Activated CD8-positive, alpha-beta memory T cell treated with anti-CD3 and anti-CD28 coated beads for 48 hours (primary cell): ENCODE data around the gene CLDN20.
"Not testable (repeated sequence)": the region's sequence is repeated elsewhere in the genome, so short reads cannot be mapped to it uniquely, and the experiment has no call there.

Source experiments
- DNase-seq, 3 experiments: peaks; one replicate each; pipeline ENCODE4 v3.0.0-alpha.2; 2020; ENCODE audit warnings: low read depth in 2 of 3, low spot score in 2 of 3

The CLDN20 gene

DNA sequence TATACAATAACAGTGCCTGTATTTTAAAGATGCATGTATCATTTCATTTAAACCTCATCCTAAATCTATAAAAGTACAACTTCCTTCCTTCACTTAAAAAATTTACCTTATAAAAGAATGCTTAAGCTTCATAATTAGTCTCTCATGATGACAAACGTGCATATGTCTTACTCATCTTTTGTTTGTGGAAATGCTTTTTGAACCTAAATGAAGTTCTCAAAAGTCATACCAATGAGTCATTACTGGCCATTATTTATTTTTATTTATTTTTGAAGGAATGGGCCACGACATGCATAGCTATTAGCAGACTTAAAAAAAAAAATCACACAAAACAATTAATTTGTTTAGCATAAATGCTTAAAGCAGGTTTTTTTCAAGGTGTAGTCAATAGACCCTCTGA lies 46.8 kb downstream of the CLDN20 start:
- no peak for DNase-seq

DNA sequence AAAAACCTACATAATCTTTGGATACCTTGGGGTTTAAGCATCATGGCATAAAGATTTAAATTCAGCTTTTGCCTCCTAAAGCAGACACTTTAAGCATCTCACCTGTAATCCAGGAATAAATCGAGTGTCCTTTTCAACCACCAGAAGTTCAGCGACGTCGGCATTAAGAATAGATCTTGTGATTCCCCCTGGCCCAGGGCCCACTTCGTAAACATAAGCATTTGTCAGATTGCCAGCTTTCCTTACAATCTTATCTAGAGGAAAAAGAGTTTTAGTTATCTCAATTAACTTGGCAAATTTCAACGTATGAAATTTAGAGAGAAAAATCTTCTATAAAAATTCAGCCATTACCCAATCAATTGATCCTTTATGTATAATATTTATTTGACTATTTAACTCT lies 47.3 kb downstream of the CLDN20 start:
- no peak for DNase-seq

DNA sequence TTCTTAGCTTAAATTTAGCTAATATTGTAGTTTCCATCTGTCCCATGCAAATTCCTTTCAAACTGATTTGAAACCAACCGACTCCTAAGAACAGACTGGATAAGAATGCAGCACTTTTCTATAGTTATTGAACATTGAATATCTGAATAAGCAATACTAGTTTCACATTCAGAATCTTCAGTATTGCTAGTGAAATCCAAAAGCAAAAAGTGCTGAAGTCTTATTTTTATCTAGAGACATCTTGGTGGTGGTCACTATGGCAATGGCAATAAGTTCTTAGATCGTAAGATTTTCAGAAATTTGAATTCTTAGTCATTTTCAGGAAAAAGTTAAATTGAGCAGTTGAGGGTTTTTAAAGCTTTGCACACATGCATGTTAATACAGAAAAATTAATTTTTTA lies 47.8 kb downstream of the CLDN20 start:
- DNase-seq: no peak

DNA sequence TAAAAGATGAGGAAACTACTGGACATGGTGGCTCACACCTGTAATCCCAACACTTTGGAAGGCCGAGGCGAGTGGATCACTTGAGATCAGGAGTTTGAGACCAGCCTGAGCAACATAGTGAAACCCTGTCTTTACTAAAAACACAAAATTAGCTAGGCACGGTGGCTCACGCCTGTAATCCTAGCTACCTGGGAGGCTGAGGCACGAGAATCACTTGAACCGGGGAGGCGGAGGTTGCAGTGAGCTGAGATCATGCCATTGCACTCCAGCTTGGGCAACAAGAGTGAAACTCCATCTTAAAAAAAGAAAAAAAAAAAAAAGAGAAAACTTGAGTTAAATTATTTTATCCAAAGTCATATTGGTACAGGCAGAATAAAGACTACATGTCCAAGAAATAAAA lies 49.1 kb downstream of the CLDN20 start:
- DNase-seq: not testable (repeated sequence)

DNA sequence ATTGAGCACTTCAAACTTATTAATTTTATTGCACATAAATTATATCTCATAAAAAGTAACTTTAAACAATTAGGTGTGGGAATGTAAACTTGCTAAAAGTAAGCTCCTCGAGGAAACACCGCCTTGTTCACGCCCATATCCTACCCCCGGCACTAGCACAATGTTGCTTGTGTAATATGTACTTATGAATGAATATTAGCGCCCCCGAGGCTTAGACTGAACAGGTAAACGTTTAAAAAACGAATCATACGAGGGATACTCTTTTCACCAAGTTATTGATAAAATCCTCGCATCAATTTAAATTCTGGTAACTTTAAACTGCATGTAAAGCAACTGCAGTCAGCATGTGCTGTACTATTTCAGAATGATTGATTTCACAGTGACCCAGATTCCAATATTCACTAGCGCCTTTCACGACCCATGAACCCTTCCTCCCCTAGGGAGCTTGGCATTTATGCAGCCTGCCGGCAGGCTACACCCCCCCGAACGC lies 49.8 kb downstream of the CLDN20 start:
- peak in 1 of 3 experiments; percentile 10 for DNase-seq

DNA sequence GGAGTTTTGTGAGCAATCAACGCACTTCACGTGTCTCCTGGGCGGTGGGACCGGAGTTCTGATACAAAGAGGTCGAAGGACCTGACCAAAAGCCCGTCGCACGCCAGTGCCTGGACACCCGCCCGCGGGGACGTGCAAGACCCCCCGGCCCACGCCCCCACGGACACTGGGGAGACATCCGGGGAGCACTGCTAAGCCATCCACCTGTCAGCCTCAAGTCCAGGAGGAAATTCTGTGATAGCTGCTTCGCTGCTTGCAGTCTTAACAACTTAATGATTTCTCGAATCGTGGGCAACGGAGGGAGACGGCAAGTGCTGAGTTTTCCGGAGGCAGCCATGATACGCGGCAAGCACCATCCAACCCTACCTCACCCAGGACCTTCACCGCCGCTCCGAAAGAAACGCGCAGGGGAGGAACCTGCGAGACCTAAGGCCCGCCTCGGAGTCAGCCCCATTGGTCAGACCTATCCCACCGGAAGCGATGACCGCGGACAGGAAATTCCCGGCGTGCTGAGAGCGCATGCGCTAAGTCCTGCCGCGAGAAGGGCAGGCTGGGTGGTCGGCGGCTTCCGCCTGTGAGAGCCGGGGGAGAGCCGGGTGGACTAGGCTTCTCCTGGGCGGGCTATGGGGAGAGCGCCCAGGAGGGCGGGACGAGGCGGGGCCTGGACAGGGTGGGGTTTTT lies 50.4 kb downstream of the CLDN20 start, which contains the start of gene TFB1M:
Gene TFB1M (minus strand): TSS at position 393 of the 681 bp plus-strand sequence. CDS start 56 bp downstream, at position 337.
- peak; percentile 84 to 99 (median 97) for DNase-seq

DNA sequence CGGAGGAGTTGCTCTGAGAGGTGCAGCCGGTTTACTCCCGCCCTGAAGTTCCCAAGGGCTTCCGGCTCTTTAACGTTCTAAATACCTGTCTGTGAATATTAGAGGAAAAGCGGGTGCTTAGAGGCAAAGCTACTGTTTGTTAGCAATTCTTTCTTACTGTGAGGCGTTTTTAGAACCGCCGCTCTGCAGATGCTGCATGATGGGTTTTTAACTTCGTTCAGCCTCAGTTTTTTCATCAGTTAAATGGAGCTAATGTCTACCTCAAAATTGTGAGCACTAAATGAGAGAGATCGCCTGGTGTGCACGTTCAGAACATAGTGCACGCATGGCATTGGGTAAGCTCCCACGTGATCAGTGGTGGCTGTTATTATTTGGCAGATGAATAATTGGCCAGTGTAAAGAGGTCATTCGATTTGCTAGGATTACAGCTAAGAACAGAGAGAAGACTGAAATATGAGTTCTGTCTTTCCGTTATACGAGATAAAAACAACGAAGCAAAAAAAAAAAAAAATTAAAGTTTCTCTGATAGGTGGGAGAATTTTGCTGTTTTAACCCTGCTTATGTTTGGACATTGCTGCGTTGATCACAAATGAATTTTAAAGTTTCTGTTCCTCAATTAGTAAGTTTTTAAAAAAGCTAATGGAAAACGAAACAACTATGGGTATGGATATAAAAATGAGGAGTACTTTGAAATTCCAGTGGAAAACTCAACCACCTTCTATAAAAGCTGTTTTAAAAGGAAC lies 51.1 kb downstream of the CLDN20 start:
- DNase-seq: peak in 1 of 3 experiments; percentile 32

DNA sequence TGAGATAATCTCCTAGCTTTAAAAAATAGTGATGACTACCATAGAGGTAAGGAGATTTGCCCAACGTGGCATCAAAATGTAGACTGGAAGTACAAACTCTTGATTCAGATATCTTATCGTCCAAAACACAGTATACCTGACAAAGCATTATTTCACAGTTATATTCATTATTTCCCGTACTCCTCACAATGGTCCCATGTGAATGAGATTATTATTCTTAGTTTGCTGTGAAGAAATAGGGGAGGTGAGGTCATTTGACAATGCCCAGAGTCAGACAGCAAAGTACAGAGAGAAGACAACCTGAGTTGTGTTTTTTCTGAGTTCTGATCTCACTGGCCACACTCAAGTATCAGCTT lies 51.7 kb downstream of the CLDN20 start:
- DNase-seq: no peak

DNA sequence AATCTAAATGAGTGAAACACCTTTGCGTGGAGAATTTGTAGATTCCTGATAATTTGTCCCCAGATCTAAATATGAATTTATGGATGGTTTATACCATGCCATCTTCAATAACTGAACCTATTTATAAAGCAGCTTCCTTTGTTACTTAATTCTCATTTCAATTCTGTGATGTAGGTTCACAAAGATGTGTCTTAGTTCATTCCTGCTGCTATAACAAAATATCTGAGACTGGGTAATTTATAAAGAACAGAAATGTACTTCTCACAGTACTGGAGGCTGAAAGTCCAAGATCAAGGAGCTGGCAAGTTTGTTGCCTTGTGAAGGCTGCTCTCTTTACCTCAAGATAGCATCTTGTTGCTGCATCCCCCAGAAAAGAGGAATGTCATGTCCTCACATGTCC lies 52.6 kb downstream of the CLDN20 start:
- DNase-seq: no peak

DNA sequence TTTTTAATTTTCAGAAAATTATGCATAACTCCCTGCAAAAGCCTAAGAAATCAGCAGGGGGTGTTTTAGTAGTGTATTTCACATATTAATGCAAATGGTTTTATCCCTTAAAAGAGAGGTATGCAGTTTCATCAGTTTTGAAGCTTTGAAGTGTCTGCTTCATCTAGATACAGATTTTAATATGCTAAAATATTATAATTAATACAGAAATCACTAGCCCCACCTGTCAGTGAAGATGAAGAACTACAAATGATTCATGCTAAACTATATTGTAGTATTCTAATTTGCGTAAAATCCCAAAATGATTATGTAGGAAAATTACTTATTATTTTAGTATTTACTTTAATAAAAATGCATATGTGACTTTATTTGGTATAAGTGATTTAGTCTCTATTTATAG lies 53.4 kb downstream of the CLDN20 start:
- DNase-seq: no peak

DNA sequence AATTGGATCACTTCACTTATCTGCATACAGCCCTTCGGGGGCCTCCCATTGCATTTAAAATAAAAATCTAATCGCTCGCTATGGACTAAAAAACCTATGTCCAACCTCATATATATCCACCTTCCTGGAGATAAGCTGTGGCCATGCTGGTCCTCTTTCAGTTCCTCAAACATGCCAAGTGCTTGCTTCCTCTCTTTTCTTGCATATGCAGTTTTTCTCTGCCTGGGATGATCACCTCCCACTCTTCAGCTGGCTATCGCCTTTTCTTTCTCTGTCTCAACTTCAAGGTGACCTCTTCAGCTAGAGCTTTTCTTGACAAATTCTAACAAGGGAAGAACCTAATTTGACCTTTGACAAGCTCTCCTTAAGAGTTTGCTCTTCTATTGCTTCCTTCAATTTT lies 56.1 kb downstream of the CLDN20 start:
- DNase-seq: no peak

DNA sequence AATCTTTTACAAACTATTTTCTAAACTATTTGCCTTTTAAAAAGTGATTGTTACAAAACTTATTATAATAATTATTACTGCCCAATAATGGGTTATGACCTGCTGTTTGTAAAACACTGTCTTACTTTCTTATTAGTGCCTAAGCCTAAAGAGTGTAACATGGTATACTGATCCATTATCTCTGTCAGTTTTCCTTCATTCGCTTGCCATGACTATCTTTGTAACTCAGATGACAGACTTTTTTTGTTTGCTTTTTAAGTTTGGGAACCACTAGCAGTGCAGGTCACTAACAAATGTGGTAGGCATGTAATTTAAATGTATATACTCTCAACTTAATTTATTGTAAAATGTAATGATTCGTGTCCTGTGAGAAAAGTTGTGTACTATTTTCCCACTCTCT lies 60.4 kb downstream of the CLDN20 start:
- no peak for DNase-seq

DNA sequence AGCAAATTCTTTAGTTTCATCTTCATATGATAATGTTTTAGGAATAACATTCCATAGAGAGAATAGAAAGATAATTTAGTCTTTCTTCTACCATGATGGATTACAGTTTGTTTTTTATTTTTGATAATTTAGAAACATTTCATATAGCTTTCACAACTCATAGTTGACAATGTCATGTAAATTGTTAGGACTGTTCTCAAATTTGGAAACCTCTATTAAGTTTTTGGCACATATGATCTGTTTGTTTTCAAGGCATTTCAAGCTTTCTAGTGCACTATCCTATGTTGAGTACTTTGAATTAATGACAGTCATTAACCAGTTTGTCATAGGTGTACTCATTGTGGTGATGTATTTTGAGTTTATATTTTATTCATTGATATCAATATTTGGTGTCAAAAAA lies 61.2 kb downstream of the CLDN20 start:
- DNase-seq: no peak

DNA sequence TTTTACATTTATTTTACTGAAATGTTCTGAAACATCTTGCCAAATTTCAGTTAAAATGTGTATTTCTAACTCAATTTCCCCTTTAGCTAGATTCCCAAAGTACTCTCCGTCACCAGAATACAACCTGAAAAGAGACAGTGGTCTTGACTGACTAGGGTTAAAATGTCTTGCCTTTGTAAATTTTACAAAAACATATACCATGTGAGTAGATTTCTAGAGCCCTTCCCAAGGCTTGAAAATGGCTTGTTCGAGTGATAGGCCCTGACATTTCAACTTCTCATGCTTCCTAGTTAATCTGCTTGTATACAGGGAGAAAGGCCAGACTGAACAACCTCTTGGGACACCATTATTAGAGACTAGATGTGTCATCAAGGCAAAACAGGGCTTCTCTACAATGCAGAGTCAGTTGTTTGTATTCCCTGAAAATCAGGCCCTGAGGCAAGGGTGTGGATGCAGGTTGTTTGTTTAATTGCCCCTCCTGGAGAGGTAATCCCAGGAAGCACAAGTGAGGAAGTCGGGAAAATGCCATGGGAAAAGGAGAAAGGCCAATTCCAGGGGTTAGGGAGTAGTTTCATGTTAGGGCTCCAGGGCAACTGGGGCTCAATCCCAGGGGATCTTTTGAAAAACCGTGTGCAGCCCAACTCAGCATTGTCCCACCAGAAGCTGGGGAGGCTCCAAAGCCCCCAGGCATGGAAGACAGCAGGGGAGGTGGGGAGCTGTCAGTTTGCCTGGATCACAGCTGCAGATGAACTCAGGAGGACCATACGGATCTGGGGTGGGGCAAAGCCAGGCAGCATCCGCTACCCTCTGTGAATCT lies 62.1 kb downstream of the CLDN20 start:
- DNase-seq: no peak
